SKM-1 treated with dmso at 0.1 percent for 144 hours (cell line): ENCODE results near the gene GON7.
"Not testable (repeated sequence)": the region's sequence is repeated elsewhere in the genome, so short reads cannot be mapped to it uniquely, and the experiment has no call there.

ENCODE experiments used
- DNase-seq: peaks from one replicate; lab custom pipeline; 2025; ENCODE audit not compliant: unreplicated experiment; lab: John Stamatoyannopoulos, UW

Gene GON7

DNA sequence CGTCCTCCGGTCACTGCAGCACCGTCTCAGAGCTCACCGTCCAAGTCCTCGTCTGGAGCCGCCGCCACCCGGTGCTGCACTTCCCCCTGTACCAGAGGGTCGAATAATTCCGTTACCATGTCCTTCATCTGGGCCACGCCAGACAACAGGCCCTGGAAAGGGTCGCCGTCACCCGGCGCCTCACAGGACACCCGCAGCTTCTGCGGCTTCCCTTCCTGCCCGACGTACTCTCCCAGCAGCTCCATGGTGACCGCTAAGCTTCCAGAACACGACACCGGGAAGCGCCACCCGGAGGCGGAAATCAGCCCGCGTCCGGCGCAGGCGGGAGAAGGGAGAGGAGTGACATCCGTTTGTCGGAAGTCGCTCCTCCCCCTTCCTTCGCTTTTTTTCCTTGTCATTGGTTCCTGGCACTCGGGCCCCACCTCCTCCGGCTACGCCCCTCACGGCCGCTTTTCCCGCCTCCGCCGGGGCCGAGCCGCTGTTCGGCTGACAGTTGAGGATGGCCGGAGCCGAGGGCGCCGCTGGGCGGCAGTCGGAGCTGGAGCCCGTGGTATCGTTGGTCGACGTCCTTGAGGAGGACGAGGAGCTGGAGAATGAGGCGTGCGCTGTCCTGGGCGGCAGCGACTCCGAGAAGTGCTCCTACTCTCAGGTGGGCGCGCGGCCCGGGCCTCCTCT, at the start of gene GON7, which contains the start of gene UBR7:
Gene GON7, minus strand, starts transcription at position 273 of the 675 bp plus-strand sequence. Its CDS starts 28 bp downstream, at position 245.
Gene UBR7, plus strand, starts transcription at position 464 of the 675 bp plus-strand sequence. Its CDS starts 36 bp downstream, at position 500.
- peak; percentile 86 for DNase-seq

DNA sequence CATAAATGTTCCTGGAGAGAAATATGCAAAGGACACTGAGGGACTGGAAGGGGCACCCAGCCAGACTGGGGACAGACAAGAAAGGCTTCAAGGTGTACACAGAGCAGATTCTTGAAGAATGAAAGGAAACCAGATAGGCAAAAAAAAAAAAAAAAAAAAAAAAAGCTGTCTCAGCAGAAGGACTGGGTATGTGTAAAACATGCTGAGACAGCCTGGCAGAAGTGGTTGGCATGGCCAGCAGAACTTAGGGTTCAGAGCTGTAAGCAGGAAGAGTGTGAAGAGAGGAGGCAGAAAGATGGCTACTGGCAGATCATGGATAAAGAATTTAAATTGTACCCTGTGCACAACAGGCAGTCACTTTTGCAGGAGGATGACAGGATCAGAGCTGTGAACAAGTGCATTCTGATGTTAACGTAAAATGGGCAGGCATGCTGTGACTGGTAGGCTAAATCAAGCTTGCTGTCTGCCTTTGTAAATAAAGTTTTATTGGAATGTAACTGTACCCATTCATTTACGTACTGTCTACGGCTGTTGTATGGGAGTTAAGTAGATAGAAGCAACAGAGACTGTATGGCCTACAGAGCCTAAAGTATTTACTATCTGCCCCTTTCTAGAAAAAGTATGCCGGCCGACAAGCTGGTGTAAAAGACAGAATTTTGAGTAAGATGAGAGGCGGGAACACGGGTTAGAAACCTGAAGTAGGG, 42.4 kb upstream of the GON7 start:
- no peak for DNase-seq

GRCh38 chr14:93246534-93246933, 39.7 kb upstream of the GON7 start:
- no peak for DNase-seq

- DNase-seq = no peak
Measured at GRCh38 chr14:93245764-93246420, 39.0 kb upstream of the GON7 start.

DNA sequence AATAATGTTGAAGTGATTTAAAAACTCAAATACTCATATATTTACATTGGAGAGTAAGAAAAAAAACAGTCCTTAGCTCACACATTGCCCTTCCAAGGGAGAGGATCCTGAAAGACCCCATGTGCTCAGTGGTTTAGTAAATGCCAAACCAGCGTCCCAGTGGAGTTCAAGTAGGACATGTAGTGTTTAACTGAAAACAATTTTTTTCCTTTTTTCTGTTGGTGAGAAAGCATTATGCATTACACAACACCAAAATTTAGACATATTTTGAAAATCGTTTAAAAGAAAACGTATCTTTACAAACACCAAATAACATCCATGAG, 33.8 kb upstream of the GON7 start:
- DNase-seq = no peak

GRCh38 chr14:93239869-93240677, 33.2 kb upstream of the GON7 start:
- DNase-seq = no peak

DNA sequence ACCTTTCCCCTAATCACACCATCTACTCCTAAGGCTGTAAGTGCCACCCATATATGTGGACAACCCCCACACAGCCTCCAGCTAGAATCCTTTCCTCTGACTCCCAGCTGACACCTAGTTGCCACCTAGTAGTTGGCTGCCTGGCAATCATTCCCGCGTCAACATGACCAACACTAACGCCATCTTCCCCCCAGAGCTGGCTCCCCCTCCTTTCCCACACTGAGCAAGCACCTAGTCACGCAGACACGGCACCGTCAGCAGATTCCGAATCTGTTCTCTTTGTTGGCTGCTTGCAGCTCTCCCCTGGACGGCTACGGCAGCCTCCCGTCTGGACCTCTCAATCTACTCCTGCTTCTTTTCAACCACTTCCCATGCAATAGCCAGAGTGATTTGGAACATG, 27.9 kb upstream of the GON7 start:
- DNase-seq = no peak

DNA sequence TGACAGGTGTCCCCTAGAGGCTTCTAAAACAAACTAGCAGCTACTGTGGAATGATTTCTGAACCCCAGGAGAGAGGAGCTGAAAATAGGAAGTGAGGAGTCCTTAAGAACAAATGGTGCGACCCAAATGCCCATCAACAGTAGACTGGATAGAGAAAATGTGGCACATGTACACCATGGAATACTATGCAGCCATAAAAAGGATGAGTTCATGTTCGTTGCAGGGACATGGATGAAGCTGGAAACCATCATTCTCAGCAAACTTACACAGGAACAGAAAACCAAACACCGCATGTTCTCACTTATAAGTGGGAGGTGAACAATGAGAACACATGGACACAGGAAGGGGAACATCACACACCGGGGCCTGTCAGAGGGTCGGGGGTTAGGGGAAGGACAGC, 26.2 kb upstream of the GON7 start:
- DNase-seq = not testable (repeated sequence)

- DNase-seq = no peak
Measured at GRCh38 chr14:93232159-93232558, 25.3 kb upstream of the GON7 start.

DNA sequence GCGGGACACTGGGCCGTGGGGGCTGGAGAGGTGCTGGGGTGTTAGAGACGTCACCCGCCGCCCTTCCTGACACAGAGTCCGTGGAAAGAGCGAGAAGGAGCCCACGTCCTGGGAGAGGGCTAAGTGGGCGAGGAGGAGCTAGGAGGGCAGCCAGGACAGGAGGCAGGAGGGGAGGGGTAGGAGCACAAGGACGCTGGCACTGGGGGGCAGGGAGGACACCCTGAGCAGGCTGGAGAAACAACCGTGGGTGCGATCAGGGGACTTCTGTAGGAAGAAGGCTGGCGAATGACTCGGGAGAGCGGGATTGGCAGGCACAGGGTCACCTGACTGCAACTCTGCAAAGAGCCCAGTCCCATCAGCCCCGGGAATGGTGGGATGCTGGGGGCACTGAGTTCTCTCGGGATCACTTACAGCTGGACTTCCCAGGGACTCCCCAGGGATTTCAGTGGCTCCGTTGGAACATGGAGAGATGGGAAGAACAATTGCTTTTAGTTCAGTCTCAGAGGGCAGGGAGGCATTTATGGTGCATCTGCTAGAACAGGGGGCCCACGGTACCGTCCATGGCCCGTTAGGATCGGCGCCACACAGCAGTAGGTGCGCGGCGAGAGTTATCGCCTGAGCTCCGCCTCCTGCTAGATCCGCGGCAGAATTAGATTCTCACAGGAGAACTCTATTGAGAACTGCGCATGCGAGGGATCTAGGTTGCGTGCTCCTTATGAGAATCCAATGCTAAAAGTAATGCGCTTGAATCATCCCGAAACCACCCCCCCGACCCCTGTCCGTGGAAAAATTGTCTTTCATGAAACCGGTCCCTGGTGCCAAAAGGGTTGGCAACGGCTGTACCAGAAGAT, 24.5 kb upstream of the GON7 start:
- no peak for DNase-seq

DNA sequence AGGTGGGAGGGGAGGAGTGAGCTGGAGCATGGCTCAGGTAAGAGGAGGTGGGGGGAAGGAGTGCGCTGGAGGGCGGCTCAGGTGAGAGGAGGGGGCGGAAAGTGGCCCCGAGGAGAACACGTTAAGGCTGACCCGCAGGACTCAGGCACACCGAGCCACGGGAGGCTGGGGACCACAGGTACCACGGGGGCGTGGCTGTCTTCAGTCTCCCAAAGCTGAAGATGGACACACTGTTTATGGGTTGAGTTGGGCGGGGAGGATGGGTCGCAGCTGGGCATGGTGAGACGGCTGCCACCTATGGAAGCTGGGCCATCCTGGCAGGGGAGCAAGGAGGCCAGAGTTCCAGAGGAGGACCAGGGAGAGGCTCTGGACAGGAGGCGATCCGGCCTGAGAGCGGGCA, 23.7 kb upstream of the GON7 start:
- no peak for DNase-seq

DNA sequence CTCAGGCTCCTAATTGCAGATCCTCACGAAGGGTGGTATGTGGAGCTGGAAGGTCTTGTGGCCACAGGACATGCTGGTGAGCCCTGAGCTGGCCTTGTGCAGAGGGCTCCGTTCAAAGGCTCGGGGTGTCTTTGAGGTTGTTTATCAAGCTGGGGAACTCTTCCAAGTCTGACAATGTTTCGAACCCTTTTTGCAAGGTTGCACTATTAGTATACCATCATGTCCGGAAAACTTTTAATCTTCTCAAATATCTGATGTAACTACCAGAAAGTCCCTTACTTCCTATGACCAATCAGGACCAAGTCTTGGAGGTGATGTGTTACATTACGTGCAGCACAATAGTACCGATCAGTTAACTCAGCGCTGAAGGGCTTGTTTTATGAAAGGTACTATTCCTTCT, 21.7 kb upstream of the GON7 start:
- no peak for DNase-seq

- no peak for DNase-seq
Measured at GRCh38 chr14:93223565-93223964, 16.7 kb upstream of the GON7 start.

DNA sequence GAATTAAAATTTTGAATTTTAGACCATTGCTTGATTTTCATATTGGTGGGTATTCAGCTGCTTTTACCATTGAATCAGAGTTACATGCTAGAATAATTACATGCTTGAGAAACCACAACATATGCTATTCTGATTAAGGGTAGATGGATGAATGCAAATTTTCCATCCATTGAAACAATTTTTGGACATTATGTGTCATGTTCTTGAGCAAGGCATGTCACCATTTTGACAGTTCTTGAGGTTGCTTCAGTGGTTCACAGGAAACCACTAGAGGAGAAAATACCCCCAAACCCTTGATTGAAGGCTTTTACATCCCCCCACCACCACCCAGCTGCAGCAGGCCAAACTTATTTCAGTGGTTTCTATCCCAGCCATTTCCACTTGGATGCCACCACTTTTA, 13.6 kb upstream of the GON7 start:
- DNase-seq = no peak

- no peak for DNase-seq
Measured at GRCh38 chr14:93219103-93219726, 12.3 kb upstream of the GON7 start.

DNA sequence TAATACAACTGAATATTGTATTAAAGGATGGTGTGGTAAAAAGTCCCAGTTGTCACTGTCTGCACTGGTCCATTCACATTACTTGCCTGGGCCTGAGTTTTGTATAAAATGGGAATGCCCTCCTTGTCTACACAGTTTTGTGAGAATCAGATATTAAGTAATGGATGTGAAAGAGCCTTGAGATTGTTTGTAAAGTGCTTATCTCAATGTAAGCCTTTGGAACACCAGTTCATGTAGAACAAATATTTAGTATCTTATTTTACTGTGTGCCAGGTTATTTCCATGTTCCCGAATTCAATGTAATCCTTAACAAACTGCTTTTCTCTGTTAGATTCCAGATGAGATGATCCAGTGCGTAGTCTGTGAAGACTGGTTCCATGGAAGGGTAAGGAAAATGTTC, 7.7 kb upstream of the GON7 start:
- no peak for DNase-seq

- DNase-seq = no peak
Measured at GRCh38 chr14:93212432-93212831, 5.6 kb upstream of the GON7 start.

DNA sequence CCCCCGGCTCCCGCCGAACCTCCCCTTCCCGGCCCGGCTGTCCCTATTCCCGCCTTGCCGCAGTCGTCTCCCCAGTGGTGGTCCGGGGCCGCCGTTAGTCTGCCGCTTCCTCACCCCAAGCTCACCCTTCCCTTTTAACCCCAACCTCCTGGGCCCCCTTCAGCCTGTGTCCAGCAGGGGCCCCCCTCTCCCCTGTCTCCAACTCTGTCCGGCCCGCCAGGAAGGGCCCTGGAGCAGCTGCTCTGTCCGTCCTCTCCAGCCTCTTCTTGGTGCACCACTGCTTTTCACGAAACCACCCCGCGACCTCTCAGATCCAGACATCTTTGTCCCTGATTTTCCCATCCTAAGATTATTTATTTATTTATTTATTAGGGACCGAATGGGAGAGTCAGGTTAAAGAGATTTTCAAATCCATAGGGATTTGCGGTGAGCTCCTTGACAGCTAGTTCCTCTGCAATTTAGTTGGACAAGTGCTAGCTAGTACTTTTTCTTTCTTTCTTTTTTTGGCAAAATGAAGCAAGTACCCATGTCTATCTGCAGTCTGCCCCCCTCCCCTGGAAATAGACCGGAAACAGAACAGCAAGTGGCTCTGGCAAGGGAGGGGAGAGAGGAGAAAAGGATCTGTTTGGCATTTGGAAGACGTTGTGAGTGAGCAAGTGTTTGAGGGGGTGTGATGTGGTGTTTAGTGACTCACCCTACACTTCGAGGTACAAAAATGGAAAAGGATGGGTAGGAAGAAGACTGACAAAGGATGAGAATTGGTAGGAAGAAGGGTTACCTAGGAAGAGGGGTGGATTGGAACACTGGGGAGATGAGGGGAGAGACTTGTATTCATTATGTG, 823 bp upstream of the GON7 start:
- DNase-seq = peak; percentile 3

GRCh38 chr14:93201155-93201704, 5.6 kb downstream of the GON7 start:
- no peak for DNase-seq
